IPS-15b (cell line): ENCODE data around the gene CCDC6.
"Not testable (repeated sequence)": the region's sequence is repeated elsewhere in the genome, so short reads cannot be mapped to it uniquely, and the experiment has no call there.

ENCODE experiments used
- H3K27me3 ChIP-seq: one replicate; pipeline ENCODE4 v1.6.1; 2013; ENCODE audit warnings: low read length; ENCODE audit not compliant: control insufficient read depth, insufficient read depth
- H3K36me3 ChIP-seq: one replicate; pipeline ENCODE4 v1.6.1; 2013; ENCODE audit warnings: low read length; ENCODE audit not compliant: control insufficient read depth, insufficient read depth
- H3K4me1 ChIP-seq: one replicate; pipeline ENCODE4 v1.6.1; 2013; ENCODE audit warnings: mild to moderate bottlenecking, low read length; ENCODE audit not compliant: control insufficient read depth, insufficient read depth
- H3K4me3 ChIP-seq: one replicate; pipeline ENCODE4 v1.5.1; 2013; ENCODE audit warnings: low read depth, low read length
- H3K9ac ChIP-seq: one replicate; pipeline ENCODE4 v1.6.1; 2013; ENCODE audit warnings: low read depth, mild to moderate bottlenecking, low read length
- H3K9me3 ChIP-seq: one replicate; pipeline ENCODE4 v1.6.1; 2013; ENCODE audit warnings: mild to moderate bottlenecking, low read length; ENCODE audit not compliant: control insufficient read depth, insufficient read depth

Gene CCDC6

GRCh38 chr10:59878915-59879314 is 27.4 kb downstream of the CCDC6 start:
- peaks cover 22% of the 10 kb centered on the region for H3K4me1 ChIP-seq

GRCh38 chr10:59878289-59878688 is 28.1 kb downstream of the CCDC6 start:
- H3K9me3 ChIP-seq: no peaks in the 10 kb centered on the region
- H3K4me1 ChIP-seq: peaks cover 22% of the 10 kb centered on the region
- H3K27me3 ChIP-seq: no peaks in the 10 kb centered on the region
- H3K4me3 ChIP-seq: no peak overlapping the region
- no peaks in the 10 kb centered on the region for H3K36me3 ChIP-seq
- no peak overlapping the region for H3K9ac ChIP-seq

More at GRCh38 chr10:59878915-59879314, 27.4 kb downstream of the CCDC6 start:
- no peak overlapping the region for H3K4me3 ChIP-seq
- H3K27me3 ChIP-seq: no peaks in the 10 kb centered on the region
- no peaks in the 10 kb centered on the region for H3K9me3 ChIP-seq
- H3K9ac ChIP-seq: no peak overlapping the region
- H3K36me3 ChIP-seq: no peaks in the 10 kb centered on the region

- H3K4me3 ChIP-seq: no peak overlapping the region
- peaks cover 22% of the 10 kb centered on the region for H3K4me1 ChIP-seq
- H3K9ac ChIP-seq: no peak overlapping the region
These were observed 29.1 kb downstream of the CCDC6 start for GRCh38 chr10:59877191-59877671.

GRCh38 chr10:59876695-59877094 is 29.7 kb downstream of the CCDC6 start:
- Histone ChIP-seq H3K27me3 (no peaks in the 10 kb centered on the region), H3K36me3 (no peaks in the 10 kb centered on the region), H3K4me3 (no peak overlapping the region), H3K9me3 (no peaks in the 10 kb centered on the region), H3K4me1 (peaks cover 21% of the 10 kb centered on the region), H3K9ac (no peak overlapping the region)

More at GRCh38 chr10:59877191-59877671, 29.1 kb downstream of the CCDC6 start:
- Histone ChIP-seq H3K36me3 (no peaks in the 10 kb centered on the region), H3K9me3 (no peaks in the 10 kb centered on the region), H3K27me3 (no peaks in the 10 kb centered on the region)

- H3K9me3 ChIP-seq, H3K36me3 ChIP-seq, H3K9ac ChIP-seq, H3K4me3 ChIP-seq, H3K27me3 ChIP-seq: not testable (repeated sequence)
- peaks cover 19% of the 10 kb centered on the region for H3K4me1 ChIP-seq
These were observed 30.1 kb downstream of the CCDC6 start for GRCh38 chr10:59876208-59876607.

GRCh38 chr10:59873896-59874295 is 32.5 kb downstream of the CCDC6 start:
- Histone ChIP-seq H3K27me3 (no peaks in the 10 kb centered on the region), H3K36me3 (no peaks in the 10 kb centered on the region), H3K4me3 (no peak overlapping the region), H3K4me1 (peaks cover 13% of the 10 kb centered on the region), H3K9me3 (no peaks in the 10 kb centered on the region), H3K9ac (no peak overlapping the region)

- no peaks in the 10 kb centered on the region for H3K27me3 ChIP-seq
- no peaks in the 10 kb centered on the region for H3K36me3 ChIP-seq
- peaks cover 13% of the 10 kb centered on the region for H3K4me1 ChIP-seq
- no peak overlapping the region for H3K9ac ChIP-seq
- no peaks in the 10 kb centered on the region for H3K9me3 ChIP-seq
- no peak overlapping the region for H3K4me3 ChIP-seq
These were observed 33.4 kb downstream of the CCDC6 start for GRCh38 chr10:59872892-59873463.

- Histone ChIP-seq H3K27me3 (no peaks in the 10 kb centered on the region), H3K4me1 (peaks cover 12% of the 10 kb centered on the region), H3K9me3 (no peaks in the 10 kb centered on the region), H3K4me3 (no peak overlapping the region), H3K9ac (no peak overlapping the region), H3K36me3 (no peaks in the 10 kb centered on the region)
These were observed 36.2 kb downstream of the CCDC6 start for GRCh38 chr10:59870152-59870551.

- peaks cover 12% of the 10 kb centered on the region for H3K4me1 ChIP-seq
- H3K9ac ChIP-seq: no peak overlapping the region
- no peak overlapping the region for H3K4me3 ChIP-seq
- H3K9me3 ChIP-seq: no peaks in the 10 kb centered on the region
- no peaks in the 10 kb centered on the region for H3K27me3 ChIP-seq
- no peaks in the 10 kb centered on the region for H3K36me3 ChIP-seq
These were observed 36.8 kb downstream of the CCDC6 start for GRCh38 chr10:59869594-59869940.

- H3K27me3 ChIP-seq: no peaks in the 10 kb centered on the region
- no peaks in the 10 kb centered on the region for H3K36me3 ChIP-seq
- H3K4me1 ChIP-seq: peaks cover 9% of the 10 kb centered on the region
- H3K9ac ChIP-seq: no peak overlapping the region
- H3K4me3 ChIP-seq: no peak overlapping the region
- no peaks in the 10 kb centered on the region for H3K9me3 ChIP-seq
These were observed 37.4 kb downstream of the CCDC6 start for GRCh38 chr10:59868696-59869593.

GRCh38 chr10:59867590-59867989 is 38.8 kb downstream of the CCDC6 start:
- no peaks in the 10 kb centered on the region for H3K27me3 ChIP-seq
- no peak overlapping the region for H3K4me3 ChIP-seq
- peaks cover 8% of the 10 kb centered on the region for H3K4me1 ChIP-seq
- no peak overlapping the region for H3K9ac ChIP-seq
- no peaks in the 10 kb centered on the region for H3K9me3 ChIP-seq
- no peaks in the 10 kb centered on the region for H3K36me3 ChIP-seq

GRCh38 chr10:59865101-59865500 is 41.3 kb downstream of the CCDC6 start:
- H3K36me3 ChIP-seq: no peaks in the 10 kb centered on the region
- H3K27me3 ChIP-seq: no peaks in the 10 kb centered on the region
- peaks cover 8% of the 10 kb centered on the region for H3K4me1 ChIP-seq
- no peak overlapping the region for H3K4me3 ChIP-seq
- H3K9ac ChIP-seq: no peak overlapping the region
- no peaks in the 10 kb centered on the region for H3K9me3 ChIP-seq
